Non-pigmented ciliary epithelial cell (primary cell): ENCODE data around the gene PCSK5.
A peak's percentile ranks its signal among the peaks of the same experiment; 100 is the strongest.
"Not testable (repeated sequence)": the region's sequence is repeated elsewhere in the genome, so short reads cannot be mapped to it uniquely, and the experiment has no call there.

Source experiments
- DNase-seq: peaks from one replicate; pipeline ENCODE4 v3.0.0-alpha.2; 2010; ENCODE audit warnings: low read depth

PCSK5 gene

DNA sequence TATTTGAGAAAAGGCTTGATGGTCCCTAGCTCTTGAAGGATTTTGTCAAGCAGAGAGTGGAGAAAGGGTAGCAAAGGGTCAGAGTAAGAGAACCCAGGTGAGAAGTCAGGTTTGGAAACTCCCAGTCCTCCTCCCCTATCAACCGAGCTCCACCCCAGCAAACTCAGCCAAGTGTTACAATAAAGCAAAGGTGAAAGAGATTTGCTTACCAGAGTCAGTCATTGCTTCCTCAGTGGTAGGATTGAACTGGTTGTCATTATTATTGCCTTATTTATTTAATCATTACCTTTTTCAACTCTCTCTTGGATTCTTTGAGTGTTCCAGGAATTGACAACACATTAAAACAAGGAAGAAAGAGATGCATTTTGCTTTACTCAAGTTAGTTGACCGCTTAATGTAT lies 423.3 kb downstream of the PCSK5 start:
- DNase-seq = no peak

DNA sequence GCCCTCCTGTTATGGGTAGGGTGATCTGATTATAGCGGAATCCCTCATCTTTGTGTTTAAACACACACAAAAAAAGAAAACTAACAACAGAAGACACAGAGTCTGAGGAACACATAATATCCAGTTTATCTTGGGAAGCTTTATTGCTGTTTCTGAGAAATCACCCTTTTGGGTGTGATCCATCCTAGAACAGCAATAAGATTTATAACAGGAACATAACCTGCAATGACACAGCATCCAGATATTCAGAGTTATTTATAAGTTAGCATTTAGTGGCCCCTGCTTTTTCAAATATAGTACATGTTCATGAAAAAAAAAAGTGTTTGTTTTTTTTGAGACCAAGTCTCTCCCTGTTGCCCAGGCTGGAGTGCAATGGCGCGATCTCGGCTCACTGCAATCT lies 423.8 kb downstream of the PCSK5 start:
- DNase-seq = no peak

DNA sequence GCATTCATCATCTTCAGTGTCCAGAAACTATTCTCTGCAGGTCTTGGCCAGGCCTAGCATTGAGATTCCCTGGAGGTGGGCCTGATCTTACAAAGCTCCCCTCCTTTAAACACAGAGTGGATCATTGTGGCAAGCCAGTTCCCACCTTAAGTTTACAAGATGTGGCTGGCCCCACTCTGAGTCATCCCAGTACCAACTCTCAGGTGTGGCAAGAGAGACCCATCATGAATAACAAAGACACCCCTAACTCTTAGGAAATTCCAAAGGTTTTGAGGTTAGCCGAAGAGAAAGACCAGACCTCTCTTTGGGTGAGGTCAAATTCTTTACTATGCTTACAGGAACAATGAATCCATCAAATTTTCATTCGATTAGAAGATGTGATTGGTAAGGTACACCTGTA lies 425.6 kb downstream of the PCSK5 start:
- DNase-seq = no peak

DNA sequence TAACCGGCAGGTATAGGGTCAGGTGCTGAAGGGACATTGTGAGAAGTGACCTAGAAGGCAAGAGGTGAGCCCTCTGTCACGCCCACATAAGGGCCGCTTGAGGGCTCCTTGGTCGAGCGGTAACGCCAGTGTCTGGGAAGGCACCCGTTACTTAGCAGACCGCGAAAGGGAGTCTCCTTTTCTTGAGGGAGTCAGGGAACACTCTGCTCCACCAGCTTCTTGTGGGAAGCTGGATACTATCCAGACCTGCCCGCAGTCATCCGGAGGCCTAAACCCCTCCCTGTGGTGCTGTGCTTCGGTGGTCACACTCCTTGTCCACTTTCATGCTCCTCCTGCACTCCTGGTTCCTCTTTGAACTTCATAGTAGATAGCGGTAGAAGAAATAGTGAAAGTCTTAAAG lies 429.0 kb downstream of the PCSK5 start:
- not testable (repeated sequence) for DNase-seq

DNA sequence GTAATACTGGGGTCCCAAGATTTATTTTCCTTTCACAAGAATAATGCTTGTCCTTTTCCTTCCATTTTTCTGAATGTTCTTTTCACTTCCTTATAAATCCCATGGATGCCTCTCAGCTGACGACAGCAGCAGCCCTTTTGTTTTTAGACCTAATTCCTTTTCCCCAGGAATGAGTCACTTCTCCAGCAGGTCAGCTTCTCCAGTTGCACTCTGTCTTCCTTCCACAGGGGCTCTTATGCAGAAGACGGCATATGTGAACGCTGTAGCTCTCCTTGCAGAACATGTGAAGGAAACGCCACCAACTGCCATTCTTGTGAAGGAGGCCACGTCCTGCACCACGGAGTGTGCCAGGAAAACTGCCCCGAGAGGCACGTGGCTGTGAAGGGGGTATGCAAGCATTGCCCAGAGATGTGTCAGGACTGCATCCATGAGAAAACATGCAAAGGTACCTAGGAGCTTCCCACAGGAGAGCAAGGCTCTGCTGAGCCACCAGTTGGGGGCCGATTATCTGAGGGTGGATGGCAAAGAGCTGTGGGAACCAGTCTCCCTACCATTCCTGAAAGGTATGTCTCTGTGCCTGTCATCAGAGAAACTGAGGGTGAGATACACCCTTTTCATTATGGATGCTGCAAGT lies 430.8 kb downstream of the PCSK5 start:
- peak; percentile 72 for DNase-seq

DNA sequence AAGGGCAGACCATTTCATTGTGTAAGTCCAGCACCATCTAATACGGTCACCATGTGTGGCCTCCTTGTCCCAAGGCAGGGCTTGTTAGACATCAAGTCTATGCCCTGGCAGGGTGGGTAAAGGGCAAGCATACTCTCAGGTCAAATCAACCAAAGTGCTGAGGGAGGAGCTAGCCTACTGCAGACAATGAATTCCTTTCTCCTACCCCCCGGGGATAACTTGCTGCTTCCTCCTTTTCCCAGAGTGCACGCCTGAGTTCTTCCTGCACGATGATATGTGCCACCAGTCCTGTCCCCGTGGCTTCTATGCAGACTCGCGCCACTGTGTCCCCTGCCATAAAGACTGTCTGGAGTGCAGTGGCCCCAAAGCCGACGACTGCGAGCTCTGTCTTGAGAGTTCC lies 432.3 kb downstream of the PCSK5 start:
- DNase-seq = no peak

DNA sequence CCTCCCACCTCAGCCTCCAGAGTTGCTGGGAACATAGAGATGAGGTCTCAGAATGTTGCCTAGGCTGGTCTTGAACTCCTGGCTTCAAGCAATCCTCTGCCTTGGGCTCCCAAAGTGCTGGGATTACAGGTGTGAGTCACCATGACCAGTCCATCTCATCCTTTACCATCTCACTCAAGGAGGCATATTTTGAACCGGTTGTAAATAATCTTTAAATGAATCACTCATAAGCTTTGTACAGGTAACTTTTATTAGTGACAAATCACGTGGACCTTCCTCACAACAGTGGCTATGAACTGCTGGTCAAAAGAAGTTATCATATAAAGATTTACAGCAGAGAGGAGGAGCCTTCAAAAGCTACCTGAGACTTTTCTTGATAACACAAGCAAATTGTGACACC lies 433.0 kb downstream of the PCSK5 start:
- no peak for DNase-seq

DNA sequence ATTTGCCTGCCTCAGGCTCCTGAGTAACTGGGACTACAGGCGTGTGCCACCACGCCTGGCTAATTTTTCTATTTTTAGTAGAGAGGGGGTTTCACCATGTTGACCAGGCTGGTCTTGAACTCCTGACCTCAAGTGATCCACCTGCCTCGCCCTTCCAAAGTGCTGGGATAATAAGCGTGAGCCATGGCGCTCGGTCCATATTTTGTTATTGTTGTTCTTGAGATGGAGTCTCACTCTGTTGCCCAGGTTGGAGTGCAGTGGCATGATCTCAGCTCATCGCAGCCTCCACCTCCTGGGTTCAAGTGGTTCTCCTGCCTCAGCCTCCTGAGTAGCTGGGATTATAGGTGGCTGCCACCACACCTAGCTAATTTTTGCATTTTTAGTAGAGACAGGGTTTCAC lies 433.6 kb downstream of the PCSK5 start:
- DNase-seq = not testable (repeated sequence)

DNA sequence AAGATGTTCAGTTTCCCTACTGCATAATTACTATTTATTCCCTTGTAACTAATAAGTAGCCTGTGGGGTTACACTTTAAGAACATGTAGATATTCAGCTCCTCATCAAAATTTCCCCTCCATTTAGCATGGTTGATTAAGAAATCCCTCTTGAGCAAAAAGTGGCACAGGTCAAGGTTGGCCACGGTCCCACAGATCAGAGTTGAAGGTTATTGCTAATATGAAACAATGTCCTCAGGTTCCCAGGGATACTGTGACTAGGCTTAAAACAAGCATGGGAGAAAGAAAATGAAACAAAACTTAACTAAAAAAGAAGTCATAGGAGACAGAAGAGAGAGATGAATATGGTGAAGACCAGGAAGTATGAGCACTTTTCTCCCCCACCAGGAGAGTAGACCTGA lies 439.6 kb downstream of the PCSK5 start:
- DNase-seq = no peak

DNA sequence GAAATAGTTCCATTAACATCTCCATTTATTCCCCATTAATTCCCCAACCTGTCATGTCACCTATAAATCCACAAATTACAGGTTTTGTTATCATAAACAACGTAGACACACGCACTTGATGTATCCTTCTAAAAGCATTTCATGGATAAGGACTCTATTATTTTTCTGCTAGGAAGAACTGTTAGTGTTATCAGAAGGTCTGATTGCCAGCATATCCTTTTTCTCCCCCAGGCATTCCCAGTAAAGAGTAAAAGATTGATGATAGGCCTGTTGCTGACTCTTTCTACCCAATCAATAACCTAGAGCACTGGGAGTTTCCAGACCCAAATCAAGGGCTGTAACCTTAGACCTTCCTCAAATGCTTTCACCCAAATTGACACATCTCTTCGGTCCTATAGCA lies 442.9 kb downstream of the PCSK5 start:
- no peak for DNase-seq

DNA sequence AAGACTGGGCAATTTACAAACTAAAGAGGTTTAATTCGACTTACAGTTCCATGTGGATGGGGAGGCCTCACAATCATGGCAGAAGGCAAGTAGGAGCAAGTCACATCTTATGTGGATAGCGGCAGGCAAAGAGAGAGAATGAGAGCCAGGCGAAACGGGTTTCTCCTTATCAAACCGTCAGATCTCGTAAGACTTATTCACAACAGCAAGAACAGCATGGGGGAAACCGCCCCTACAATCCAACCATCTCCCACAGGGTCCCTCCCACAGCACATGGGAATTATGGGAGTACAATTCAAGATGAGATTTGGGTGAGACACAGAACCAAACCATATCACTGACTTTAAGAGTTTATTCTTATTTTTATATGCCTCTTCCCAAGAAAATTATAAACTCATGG lies 443.5 kb downstream of the PCSK5 start:
- no peak for DNase-seq

DNA sequence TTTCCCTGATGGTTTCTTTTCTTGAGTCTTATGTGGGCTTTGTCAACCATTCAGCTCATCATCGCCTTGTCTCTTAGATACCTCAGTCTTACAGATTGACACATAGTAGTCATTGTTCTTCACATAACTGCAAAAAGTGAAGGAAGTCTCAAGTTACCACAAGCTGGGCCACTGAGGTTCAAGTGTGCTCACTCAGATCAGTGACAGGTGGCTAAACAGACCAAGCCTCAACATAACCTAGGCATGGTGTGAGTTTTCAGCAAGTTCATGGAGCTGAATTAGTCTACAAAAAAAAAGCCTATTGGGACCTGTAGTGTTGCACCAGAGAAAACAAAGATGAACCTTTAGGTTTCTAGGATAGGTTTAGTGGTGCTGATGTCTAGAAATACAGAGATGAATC lies 445.6 kb downstream of the PCSK5 start:
- DNase-seq = no peak

DNA sequence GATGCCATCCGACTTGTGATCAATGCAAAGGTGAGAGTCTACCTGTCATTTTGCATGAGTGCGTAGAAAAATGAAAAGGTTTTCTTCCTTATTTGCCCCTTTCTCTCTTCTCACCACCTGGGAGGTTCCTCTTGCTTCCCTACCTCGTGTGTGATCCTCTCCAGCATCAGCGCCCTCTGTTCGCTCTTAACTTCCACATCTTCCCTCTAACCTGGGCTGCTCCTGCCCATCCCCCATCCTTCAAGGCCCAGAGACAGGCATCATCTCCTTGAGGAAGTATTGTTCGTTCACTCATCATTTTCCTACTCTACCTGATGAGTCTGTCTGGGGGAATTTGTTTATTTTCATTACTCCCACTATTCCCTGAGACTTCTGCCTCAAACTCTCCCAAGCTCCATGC lies 447.9 kb downstream of the PCSK5 start:
- no peak for DNase-seq

DNA sequence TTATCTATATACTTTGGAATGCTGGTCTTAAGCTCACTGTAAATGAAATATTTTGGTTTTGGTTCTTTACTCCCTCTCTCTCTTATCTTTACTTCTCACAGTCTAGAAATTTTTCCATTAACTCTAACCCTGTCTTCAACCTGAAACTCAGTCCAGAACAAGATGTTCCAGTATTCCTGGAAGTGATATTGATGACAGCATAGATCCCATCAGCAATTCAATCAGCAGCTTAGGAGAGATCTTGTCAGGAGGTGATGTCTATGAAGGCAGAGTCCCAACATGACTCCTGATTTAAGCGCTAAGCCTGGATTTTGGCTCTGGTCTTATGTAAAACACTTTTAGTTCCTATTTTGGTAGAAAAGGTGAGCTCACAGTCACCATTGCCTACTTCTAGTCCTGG lies 451.1 kb downstream of the PCSK5 start:
- no peak for DNase-seq

DNA sequence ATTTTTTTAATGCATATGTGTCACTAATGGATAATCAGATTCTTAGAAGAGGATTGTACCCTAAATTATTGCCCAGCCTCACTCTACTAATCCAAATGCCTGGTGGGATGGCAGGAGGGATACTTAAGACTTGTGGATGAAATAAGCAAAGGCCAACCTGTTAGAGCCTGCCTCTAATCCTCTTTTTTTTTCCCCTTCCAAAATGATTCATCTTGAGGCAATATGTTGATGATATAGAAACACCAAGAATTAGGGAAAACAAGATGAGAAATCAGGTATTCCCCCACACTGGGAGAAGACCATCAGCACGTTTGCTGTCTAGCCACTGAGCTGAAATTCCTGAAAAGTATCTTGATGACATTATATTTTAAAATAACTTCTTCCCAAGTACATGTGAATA lies 451.7 kb downstream of the PCSK5 start:
- DNase-seq = no peak

DNA sequence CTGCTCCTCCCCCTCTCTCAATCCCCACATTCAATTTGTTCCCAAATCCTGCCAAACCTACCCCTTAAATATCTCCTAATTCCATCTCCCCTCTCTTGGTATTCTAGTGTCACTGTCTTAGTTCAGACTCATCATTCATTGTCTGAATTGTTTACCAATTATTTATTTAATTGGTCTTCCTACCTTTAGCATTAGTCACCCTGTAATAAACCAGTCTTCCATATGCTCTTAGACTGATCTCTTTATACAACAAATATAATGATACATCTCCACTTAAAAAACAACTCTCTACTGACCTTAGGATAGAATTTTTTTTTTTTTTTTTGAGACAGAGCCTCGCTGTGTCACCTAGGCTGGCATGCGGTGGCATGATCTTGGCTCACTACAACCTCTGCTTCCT lies 452.4 kb downstream of the PCSK5 start:
- DNase-seq = no peak

DNA sequence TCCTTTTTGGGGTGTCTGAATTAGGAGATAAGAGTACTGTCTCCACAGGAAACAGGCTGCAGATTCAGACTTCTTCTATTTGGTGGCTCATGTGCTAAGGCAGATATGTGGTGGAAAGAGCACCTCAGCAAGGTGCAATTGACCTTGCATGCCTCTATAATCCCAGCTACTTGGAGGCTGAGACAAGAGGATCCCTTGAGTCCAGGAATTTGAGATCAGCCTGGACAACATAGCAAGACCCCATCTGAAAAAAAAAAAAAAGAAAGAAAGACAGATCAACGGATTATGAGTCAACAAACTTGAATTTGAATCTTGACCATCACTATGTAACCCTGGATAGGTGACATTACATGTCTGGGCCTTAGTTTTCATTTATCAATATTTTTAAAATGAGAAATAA lies 459.4 kb downstream of the PCSK5 start:
- no peak for DNase-seq

DNA sequence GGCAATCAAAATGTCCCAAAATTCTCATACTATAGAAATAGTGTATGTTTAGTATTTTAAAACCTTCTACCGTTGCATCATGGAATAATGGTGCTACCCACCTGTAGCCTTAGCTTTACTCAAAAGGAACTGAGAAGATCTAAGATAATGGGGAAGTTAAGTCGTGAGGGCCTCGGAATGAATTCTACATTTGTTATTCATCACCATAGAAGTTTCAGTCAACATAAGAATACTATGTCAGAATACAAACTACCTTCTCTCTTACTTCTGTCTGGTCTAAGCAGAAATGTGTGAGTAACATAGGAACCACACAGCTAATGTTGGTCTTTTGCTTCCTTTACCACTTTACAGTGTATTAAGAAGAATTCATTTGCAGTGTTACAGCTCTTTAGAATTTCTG lies 460.5 kb downstream of the PCSK5 start:
- DNase-seq = no peak

DNA sequence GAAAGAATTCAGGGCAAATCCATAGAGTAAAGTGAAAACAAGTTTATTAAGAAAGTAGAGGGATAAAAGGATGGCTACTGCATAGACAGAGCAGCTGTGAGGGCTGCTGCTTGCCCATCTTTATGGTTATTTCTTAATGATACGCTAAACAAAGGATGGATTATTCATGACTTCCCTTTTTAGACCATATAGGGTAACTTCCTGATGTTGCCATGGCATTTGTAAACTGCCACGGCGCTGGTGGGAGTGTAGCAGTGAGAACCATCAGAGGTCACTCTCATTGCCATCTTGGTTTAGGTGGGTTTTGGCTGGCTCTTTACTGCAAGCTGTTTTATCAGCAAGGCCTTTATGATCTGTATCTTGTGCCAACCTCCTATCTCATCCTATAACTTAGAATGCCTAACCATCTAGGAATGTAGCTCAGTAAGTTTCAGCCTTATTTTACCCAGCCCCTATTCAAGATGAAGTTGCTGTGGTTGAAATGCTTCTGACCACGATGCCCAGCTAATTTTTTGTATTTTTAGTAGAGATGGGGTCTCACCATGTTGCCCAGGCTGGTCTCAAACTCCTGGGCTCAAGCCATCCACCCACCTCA lies 461.6 kb downstream of the PCSK5 start:
- no peak for DNase-seq

DNA sequence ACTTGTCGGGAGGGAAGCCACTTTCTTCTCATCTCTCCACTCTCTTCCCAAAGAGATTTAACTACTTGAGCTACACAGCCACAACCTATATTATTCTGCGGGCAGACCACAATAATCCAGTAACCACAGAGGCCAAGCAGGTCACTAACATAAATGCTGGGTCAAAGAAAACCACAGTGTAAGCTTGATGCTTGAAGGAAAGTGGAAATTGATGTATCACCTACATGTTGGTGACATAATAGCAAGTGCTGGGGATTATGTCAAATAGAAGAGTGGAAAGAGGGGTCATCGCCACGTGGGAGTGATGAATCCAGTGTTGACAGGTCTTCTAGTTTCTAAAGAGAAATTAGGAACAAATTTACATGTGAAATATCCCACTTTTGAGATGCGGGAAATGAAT lies 462.8 kb downstream of the PCSK5 start:
- DNase-seq = no peak

DNA sequence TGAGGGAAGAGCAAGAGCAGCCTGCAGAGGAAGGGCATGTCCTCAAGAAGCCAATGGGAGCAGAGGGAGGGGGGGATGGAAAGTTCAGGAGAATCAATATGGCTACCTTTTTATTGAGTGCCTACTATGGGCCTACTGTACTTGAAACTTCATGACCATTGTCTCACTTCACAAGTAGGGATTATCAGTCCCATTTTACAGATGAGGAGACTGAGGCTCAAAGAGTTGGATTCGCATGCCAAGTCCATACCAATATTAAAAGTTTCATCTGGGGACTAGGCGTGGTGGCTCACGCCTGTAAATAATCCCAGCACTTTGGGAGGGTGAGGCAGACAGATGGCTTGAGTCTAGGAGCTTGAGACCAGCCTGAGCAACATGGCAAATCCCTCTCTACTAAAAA lies 463.7 kb downstream of the PCSK5 start:
- DNase-seq = no peak

DNA sequence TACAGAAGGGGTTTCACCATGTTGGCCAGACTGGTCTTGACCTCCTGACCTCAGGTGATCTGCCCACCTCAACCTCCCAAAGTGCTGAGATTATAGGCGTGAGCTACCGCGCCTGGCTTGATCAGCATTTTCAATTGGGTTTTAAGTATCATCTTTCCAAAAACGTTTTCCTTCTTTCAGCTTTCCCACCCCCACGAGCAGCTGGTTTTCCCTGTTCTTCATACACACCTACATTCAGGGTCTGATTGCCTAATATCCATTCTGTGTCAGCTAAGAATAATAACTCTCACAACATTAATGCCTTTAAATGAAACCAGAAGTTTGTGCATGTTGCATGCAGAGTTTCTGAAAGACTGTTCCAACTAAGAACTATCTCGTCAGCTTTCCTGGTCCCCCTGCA lies 465.4 kb downstream of the PCSK5 start:
- DNase-seq = no peak

DNA sequence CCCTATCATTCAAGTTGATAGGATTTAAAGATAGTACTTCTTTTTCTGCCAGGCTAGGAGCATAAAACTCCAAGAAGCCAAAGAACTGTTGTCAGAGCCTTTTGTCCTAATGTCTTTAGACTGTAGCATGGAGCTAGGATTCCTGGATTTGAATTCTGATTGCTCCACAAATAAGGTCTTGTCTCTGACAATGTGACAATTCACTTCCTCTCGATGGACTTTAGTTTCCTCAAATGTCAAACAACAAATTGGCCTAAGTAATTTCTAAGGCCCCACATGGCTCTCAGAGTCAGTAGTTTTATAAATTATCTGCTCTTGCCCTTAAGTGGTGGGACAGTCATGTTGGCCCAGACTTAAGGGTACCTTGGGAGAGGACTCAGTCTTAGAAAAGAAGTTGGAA lies 467.1 kb downstream of the PCSK5 start:
- no peak for DNase-seq

DNA sequence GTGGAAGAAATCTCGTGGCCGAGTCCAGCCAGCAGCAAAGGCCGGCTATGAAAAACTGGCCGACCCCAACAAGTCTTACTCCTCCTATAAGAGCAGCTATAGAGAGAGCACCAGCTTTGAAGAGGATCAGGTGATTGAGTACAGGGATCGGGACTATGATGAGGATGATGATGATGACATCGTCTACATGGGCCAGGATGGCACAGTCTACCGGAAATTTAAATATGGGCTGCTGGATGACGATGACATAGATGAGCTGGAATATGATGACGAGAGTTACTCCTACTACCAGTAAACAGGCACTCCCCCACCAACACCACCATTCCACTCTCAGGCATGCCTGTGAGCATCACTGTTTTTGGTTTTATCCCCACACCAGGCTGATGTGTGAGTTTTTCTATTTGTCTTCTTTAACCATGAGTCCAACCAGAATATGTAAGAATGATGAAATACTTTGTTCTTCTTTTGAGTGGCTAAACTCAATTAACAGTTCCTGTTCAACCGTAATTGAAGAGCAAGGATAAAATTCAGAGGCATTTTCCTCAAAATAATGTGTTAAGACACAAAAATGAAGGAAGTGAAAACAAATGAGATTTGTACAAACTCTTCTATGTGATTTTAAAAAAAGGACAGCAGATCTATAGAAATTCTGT lies 468.3 kb downstream of the PCSK5 start:
- DNase-seq = no peak
